Brain pericyte (primary cell): ENCODE measurements around the gene TCEANC2.
A peak's percentile ranks its signal among the peaks of the same experiment; 100 is the strongest.

Experiments used
- DNase-seq: peaks from one replicate; pipeline ENCODE4 v3.0.0-alpha.2; 2012; ENCODE audit warnings: low read depth, low spot score

Gene TCEANC2

GRCh38 chr1:54135436-54136120 is 82.2 kb downstream of the TCEANC2 start:
- DNase-seq: no peak

GRCh38 chr1:54136269-54136896 is 83.0 kb downstream of the TCEANC2 start:
- DNase-seq: no peak

DNA sequence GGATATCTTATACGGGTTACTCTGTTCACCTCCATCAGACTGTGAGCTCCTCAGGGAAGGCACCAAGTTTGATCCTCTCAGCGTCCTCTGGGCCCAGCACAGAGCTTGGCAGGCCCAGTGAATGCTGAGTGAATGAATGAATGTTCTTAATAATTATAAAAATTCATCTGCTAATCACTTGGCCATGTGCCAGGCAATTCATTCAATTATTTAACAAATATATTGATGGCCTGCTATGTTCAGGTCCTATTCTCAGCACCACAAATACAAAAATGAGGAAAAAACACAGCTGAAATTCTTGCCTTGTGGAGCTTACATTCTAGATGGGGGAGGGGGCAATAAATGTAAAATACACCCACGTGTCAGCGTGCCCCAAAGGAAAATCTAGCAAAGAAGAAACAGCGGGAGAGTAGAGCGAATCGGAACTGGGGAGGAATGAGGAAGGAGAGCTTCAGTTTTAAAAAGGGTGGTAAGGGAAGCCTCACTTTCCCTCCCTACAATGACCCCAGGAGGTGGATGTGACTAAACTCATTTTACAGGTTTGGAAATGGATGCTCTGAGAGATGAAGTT is 83.6 kb downstream of the TCEANC2 start:
- no peak for DNase-seq

- DNase-seq: peak; percentile 76
Observed at GRCh38 chr1:54137534-54138061, 84.2 kb downstream of the TCEANC2 start.

DNA sequence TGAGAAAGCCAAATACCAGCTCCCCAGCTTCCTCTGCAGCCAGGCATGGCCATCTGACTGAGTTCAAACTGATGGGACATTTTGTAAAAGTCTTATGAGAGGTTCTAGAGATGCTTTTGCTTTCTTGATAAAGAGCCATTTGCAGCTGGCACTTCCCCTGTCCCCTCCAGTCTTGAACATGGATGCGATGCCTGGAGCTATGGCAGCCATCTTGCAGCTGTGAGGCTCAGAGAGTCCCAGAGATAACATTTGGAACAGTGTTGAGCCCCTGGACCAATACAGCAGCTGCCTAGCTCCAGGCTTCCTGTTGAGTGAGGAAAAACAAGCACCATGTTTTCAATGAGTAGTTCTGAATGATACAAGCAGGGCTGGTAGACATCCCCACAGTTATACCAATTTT is 85.6 kb downstream of the TCEANC2 start:
- no peak for DNase-seq

GRCh38 chr1:54139711-54140110 is 86.3 kb downstream of the TCEANC2 start:
- DNase-seq: no peak

GRCh38 chr1:54142146-54142900 is 88.9 kb downstream of the TCEANC2 start:
- no peak for DNase-seq

DNA sequence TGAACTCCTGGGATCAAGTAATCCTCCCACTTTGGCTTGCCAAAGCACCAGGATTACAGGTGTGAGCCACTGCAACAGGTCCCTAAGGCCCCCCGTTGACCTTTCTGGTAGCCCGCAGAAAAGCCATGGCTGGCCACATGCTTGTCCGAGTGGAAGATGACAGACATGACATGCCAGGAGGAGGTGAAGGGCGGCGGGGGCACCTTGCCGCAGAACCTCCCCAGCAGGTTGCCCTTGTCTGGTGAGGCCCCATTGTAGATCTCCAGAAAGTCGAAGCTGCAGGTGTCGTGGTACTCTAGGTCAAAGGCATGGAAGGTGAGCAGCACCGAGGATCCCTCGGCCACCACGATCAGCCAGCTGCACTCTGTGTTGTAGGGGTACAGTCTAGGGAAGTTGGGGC is 91.0 kb downstream of the TCEANC2 start:
- DNase-seq: no peak

- DNase-seq: no peak
Observed at GRCh38 chr1:54149734-54150133, 96.3 kb downstream of the TCEANC2 start.

GRCh38 chr1:54151013-54151412 is 97.6 kb downstream of the TCEANC2 start:
- no peak for DNase-seq

DNA sequence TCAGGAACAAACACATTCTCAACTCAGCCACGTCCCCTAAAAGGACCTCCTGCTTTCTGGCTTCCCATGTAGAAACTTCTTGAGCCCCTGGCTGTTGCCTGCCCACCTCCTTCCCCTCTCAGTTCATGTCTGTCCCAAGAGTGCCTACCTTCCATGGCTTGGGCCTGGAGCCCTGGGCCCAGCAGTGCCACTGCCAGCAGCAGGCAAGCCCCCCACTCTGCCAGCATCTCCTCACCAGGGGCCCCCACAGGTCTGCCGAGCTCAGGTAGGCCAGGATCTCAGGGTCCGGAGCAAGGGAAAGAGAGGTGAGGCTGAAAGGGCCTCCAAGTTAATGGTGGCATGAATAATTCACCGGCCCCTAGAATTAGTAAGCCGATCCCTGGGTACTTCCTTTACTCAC is 99.3 kb downstream of the TCEANC2 start, which contains the start of gene CDCP2:
CDCP2 (minus strand) TSS at position 305 of the 400 bp plus-strand sequence; CDS start at position 227, 78 bp downstream.
- DNase-seq: no peak

DNA sequence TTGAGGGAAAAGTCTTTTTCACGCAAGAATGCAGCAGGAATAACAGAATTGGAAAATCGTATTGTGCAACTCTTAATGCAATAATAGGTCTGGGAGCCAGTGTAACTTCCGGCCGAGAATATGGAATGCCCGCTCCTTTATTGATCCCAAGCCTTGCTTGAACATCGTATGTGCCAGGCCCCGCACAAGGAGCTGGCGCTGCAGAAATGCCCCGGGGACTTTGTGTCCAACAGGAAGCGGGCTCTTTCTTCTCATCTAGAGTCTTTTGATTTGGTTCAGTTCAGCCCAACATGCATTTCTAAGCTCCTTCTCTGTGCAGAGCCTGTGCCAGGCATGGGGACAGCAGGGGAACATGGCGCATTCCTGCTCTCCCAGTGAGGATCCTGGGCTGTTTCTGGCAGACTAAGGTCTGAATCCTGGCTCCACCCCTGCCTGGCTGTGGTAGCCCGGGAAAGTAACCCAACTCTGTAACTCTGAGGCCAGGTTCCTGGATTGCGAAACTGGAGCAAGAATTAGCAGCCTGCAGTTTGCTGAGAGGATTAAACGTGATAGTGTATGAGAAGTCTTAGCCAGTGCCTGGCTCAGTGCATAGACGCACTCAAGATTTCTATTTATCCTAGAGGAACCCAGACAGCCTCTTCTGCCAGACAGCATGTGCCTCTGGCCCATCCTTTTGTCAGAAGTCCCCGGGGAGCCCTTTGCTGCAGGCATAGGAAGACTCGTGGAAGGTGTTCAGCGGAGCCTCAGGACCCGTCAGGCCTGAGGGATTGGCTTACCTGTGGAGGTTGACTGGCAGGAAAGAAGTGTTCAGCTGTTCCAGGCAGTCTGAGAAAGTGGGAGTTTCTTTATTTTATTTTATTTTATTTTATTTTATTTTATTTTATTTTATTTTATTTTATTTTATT is 100.4 kb downstream of the TCEANC2 start:
- DNase-seq: no peak
